Liver (tissue), 9 donors: ENCODE data around the gene SLC5A9. TPM values are rescaled to one million over a fixed set of nuclear protein-coding genes. Genes with fewer than 3 reads are reported as not detected.

Experiments
- DNase-seq: peaks from one replicate; pipeline ENCODE4 v3.0.0-alpha.2; 2017; ENCODE audit warnings: low spot score
- H3K27ac ChIP-seq, 2 donors: one replicate each; pipeline ENCODE4 v1.7.0; 2013; ENCODE audit warnings: inconsistent platforms in 2 of 2, low read length in 2 of 2, control low read depth in 1 of 2, low read depth in 1 of 2, mild to moderate bottlenecking in 1 of 2
- H3K27me3 ChIP-seq, 4 donors: one replicate each; pipeline versions ENCODE4 v1.6.1 to v1.7.0; 2013; ENCODE audit warnings: low read length in 3 of 4, inconsistent platforms in 1 of 4, mild to moderate bottlenecking in 1 of 4, moderate library complexity in 1 of 4; ENCODE audit not compliant: control insufficient read depth in 4 of 4, insufficient read depth in 4 of 4
- H3K36me3 ChIP-seq, 4 donors: one replicate each; pipeline versions ENCODE4 v1.6.1 to v1.7.0; 2013; ENCODE audit warnings: low read length in 3 of 4, mild to moderate bottlenecking in 3 of 4, low read depth in 1 of 4, moderate library complexity in 1 of 4; ENCODE audit not compliant: control insufficient read depth in 4 of 4, insufficient read depth in 3 of 4
- H3K4me1 ChIP-seq, 4 donors: one replicate each; pipeline versions ENCODE4 v1.6.1 to v1.7.0; 2013; ENCODE audit warnings: low read length in 3 of 4, mild to moderate bottlenecking in 3 of 4, moderate library complexity in 1 of 4; ENCODE audit not compliant: control insufficient read depth in 4 of 4, insufficient read depth in 4 of 4
- H3K4me3 ChIP-seq, 3 donors: one replicate each; pipeline versions ENCODE4 v1.6.1 to v1.7.0; 2013; ENCODE audit warnings: low read length in 3 of 3, control low read depth in 1 of 3, low read depth in 1 of 3, mild to moderate bottlenecking in 1 of 3
- H3K9ac ChIP-seq, 2 donors: one replicate each; pipeline ENCODE4 v1.7.0; 2013; ENCODE audit warnings: low read length in 2 of 2, mild to moderate bottlenecking in 2 of 2, moderate library complexity in 2 of 2, control low read depth in 1 of 2, low read depth in 1 of 2
- H3K9me3 ChIP-seq, 4 donors: one replicate each; pipeline versions ENCODE4 v1.6.1 to v1.7.0; 2013; ENCODE audit warnings: low read length in 3 of 4; ENCODE audit not compliant: control insufficient read depth in 4 of 4
- ATF3 ChIP-seq: IDR thresholded peaks from 2 replicates; pipeline ENCODE4 v1.6.1; 2016; ENCODE audit warnings: antibody characterized with exemption
- CTCF ChIP-seq: fragments of 150-350 bp; IDR thresholded peaks from 2 replicates; pipeline ENCODE4 v1.5.1; 2017; ENCODE audit warnings: improper control_type of control experiment, low read depth, low read length; ENCODE audit not compliant: missing input control
- EGR1 ChIP-seq, 2 donors: IDR thresholded peaks; 2 replicates each; pipeline ENCODE4 v1.6.1; 2016 to 2018; ENCODE audit warnings: antibody characterized with exemption in 2 of 2, low read depth in 2 of 2
- FOXA2 ChIP-seq: IDR thresholded peaks from 2 replicates; pipeline ENCODE4 v1.6.1; 2016; ENCODE audit warnings: antibody characterized with exemption
- GABPA ChIP-seq, 2 donors: IDR thresholded peaks in 1 of 2; conservative IDR thresholded peaks in 1 of 2; 2 replicates each; pipeline ENCODE4 v1.6.1; 2016; ENCODE audit warnings: antibody characterized with exemption in 2 of 2, mild to moderate bottlenecking in 1 of 2, moderate library complexity in 1 of 2
- HNF4A ChIP-seq, 2 donors: conservative IDR thresholded peaks; 2 replicates each; pipeline ENCODE4 v1.6.1; 2016; ENCODE audit warnings: antibody characterized with exemption in 2 of 2, mild to moderate bottlenecking in 2 of 2
- HNF4G ChIP-seq: IDR thresholded peaks from 2 replicates; pipeline ENCODE4 v1.6.1; 2016; ENCODE audit warnings: antibody characterized with exemption
- JUND ChIP-seq, 2 donors: IDR thresholded peaks; 2 replicates each; pipeline ENCODE4 v1.6.1; 2016; ENCODE audit warnings: antibody characterized with exemption in 2 of 2
- MAX ChIP-seq: IDR thresholded peaks from 2 replicates; pipeline ENCODE4 v1.6.1; 2016; ENCODE audit warnings: antibody characterized with exemption
- NR2F2 ChIP-seq: IDR thresholded peaks from 2 replicates; pipeline ENCODE4 v1.6.1; 2016; ENCODE audit warnings: antibody characterized with exemption
- RAD21 ChIP-seq, 2 donors: IDR thresholded peaks; 2 replicates each; pipeline ENCODE4 v1.6.1; 2016; ENCODE audit warnings: antibody characterized with exemption in 2 of 2, mild to moderate bottlenecking in 2 of 2
- REST ChIP-seq: IDR thresholded peaks from 2 replicates; pipeline ENCODE4 v1.6.1; 2016; ENCODE audit warnings: antibody characterized with exemption, mild to moderate bottlenecking
- RXRA ChIP-seq, 2 donors: IDR thresholded peaks; 2 replicates each; pipeline ENCODE4 v1.6.1; 2017 to 2018; ENCODE audit warnings: antibody characterized with exemption in 2 of 2, mild to moderate bottlenecking in 1 of 2
- SP1 ChIP-seq: IDR thresholded peaks from 2 replicates; pipeline ENCODE4 v1.6.1; 2018; ENCODE audit warnings: antibody characterized with exemption, mild to moderate bottlenecking
- TAF1 ChIP-seq: conservative IDR thresholded peaks from 2 replicates; pipeline ENCODE4 v1.6.1; 2016; ENCODE audit warnings: antibody characterized with exemption, mild to moderate bottlenecking
- YY1 ChIP-seq: IDR thresholded peaks from 2 replicates; pipeline ENCODE4 v1.6.1; 2016; ENCODE audit warnings: antibody characterized with exemption, mild to moderate bottlenecking
- ZBTB33 ChIP-seq: IDR thresholded peaks from 2 replicates; pipeline ENCODE4 v1.6.1; 2016; ENCODE audit warnings: antibody characterized with exemption
- WGBS: extraction: QIAGEN DNeasy Blood & Tissue Kit; methylation state at CpG from one replicate; pipeline ENCODE4 v1.1.7; 2013; 5-methylcytosine and 5-hydroxymethylcytosine counted together
- polyA plus RNA-seq, 2 donors: library from polyadenylated mRNA; stranded (reverse) in 1 of 2; unstranded in 1 of 2; fragments of 200-250 nt in 1 of 2; fragments of >200 nt in 1 of 2; fragmentation: Nextera tagmentation in 1 of 2; extraction: Ambion mirVana in 1 of 2; gene quantifications; one replicate each; pipeline versions ENCODE4 v1.2.1 to v1.2.3, GENCODE V29; 2013 to 2015
- total RNA-seq, 2 donors: library from RNA; depleted of rRNA; stranded (reverse); fragments of >200 nt; gene quantifications; one replicate each; pipeline ENCODE4 v1.2.3, GENCODE V29; 2014
- donor health status: healthy.
- donor health status: healthy.
- donor health status: healthy.
- donor health status: healthy.
- donor health status: healthy.

SLC5A9 gene
- total and polyA plus RNA-seq, 4 donors, result 0.78 to 6.5 (median 6.0) TPM

GRCh38 chr1:48196237-48196636 is 26.3 kb upstream of the SLC5A9 start (continued):
- TF ChIP-seq CTCF (no peak), EGR1 (IDR thresholded peaks at IDR 0.05; ENCODE audit: low read depth in 2 of 2) (no peak), RAD21 (IDR thresholded peaks at IDR 0.05) (no peak), NR2F2 (no peak), HNF4G (no peak), TAF1 (no peak), JUND (IDR thresholded peaks at IDR 0.05) (no peak)

GRCh38 chr1:48198970-48199369 is 23.5 kb upstream of the SLC5A9 start:
- peaks cover 0 to 3% (median 0%) of the 10 kb centered on the region in 4 donors for H3K27me3 ChIP-seq
- TF ChIP-seq GABPA (IDR thresholded peaks at IDR 0.05 in 1 of 2, conservative IDR thresholded peaks at IDR 0.05 in 1 of 2), result no peak
- TF ChIP-seq RAD21 (IDR thresholded peaks at IDR 0.05), result no peak
- TF ChIP-seq REST, result no peak
- no peak for TF ChIP-seq FOXA2
- no peak for TF ChIP-seq TAF1
- no peak for TF ChIP-seq MAX
- TF ChIP-seq HNF4G, result no peak
- TF ChIP-seq HNF4A (conservative IDR thresholded peaks at IDR 0.05), result no peak
- TF ChIP-seq ZBTB33, result no peak
- no peak for TF ChIP-seq ATF3
- TF ChIP-seq RXRA (IDR thresholded peaks at IDR 0.05), result no peak
- no peak for TF ChIP-seq CTCF
- no peak for TF ChIP-seq YY1
- no peak for TF ChIP-seq JUND (IDR thresholded peaks at IDR 0.05)
- TF ChIP-seq SP1, result no peak
- TF ChIP-seq EGR1 (IDR thresholded peaks at IDR 0.05; ENCODE audit: low read depth in 2 of 2), result no peak
- DNase-seq, result no peak
- H3K9ac ChIP-seq, result no peak overlapping the region
- H3K27ac ChIP-seq, result no peak overlapping the region
- H3K4me1 ChIP-seq, result no peaks in the 10 kb centered on the region
- no peak overlapping the region for H3K4me3 ChIP-seq
- no peaks in the 10 kb centered on the region for H3K9me3 ChIP-seq
- WGBS, result 85% methylated on average over 3 of the region's 3 CpGs
- H3K36me3 ChIP-seq, result no peaks in the 10 kb centered on the region
